Measurements from ENCODE around the gene ENTPD8.

- TF ChIP-seq CTCF (IDR thresholded peaks at IDR 0.05): no peak
- no peak for TF ChIP-seq EP300 (IDR thresholded peaks at IDR 0.05)
- TF ChIP-seq POLR2A (IDR thresholded peaks at IDR 0.05): no peak
- no peak for TF ChIP-seq POLR2AphosphoS5 (IDR thresholded peaks at IDR 0.05)
Observed at GRCh38 chr9:137429974-137430722, 11.0 kb downstream of the ENTPD8 start.
